Measurements from ENCODE around the gene LAYN.

- TF ChIP-seq CTCF (IDR thresholded peaks at IDR 0.05; ENCODE audit: poor library complexity), result no peak
- TF ChIP-seq EZH2 (IDR thresholded peaks at IDR 0.05; ENCODE audit: borderline replicate concordance), result no peak
Measured at GRCh38 chr11:111557425-111558111, 17.0 kb downstream of the LAYN start.
